ENCODE data around the gene RWDD4. TPM values are rescaled to one million over a fixed set of nuclear protein-coding genes. Genes with fewer than 3 reads are reported as not detected.
"Not testable (repeated sequence)": the region's sequence is repeated elsewhere in the genome, so short reads cannot be mapped to it uniquely, and the experiment has no call there.

The RWDD4 gene
- total RNA-seq, 4 donors from 2014 or later: 4.1 to 16.9 (median 11.6) TPM

GRCh38 chr4:183633476-183634400 is 25.2 kb downstream of the RWDD4 start:
- Histone ChIP-seq H3K9me3 (no peaks in the 10 kb centered on the region), H3K27ac (no peak overlapping the region), H3K4me3 (no peak overlapping the region), H3K4me1 (peaks cover 0 to 9% (median 2%) of the 10 kb centered on the region in 4 donors), H3K27me3 (no peaks in the 10 kb centered on the region), H3K36me3 (no peaks in the 10 kb centered on the region)
- WGBS, 2 donors (ENCODE audit: low coverage in 1 of 2): 69 to 78% methylated on average over 6 to 11 of the region's 11 CpGs
- TF ChIP-seq CTCF (IDR thresholded peaks at IDR 0.05): no peak
- TF ChIP-seq POLR2A (IDR thresholded peaks at IDR 0.05): no peak
- no peak for TF ChIP-seq POLR2AphosphoS5 (IDR thresholded peaks at IDR 0.05)
- TF ChIP-seq EP300 (IDR thresholded peaks at IDR 0.05; ENCODE audit: low read depth): no peak
- intact Hi-C loops (cut with DNase I; ENCODE audit: low total_unique reads): no loop called here
- no peak for DNase-seq
- in situ Hi-C loops (cut with MboI; ENCODE audit: low pct_ligation_motif_present in 1 of 4, low pct_unique_long_range_greater_than_20kb in 1 of 4, low sequenced_read_pairs in 3 of 4): no loop called here

GRCh38 chr4:183632689-183633088 is 26.3 kb downstream of the RWDD4 start:
- intact Hi-C loops (cut with DNase I; ENCODE audit: low total_unique reads): no loop called here
- H3K36me3 ChIP-seq: no peaks in the 10 kb centered on the region
- no peaks in the 10 kb centered on the region for H3K27me3 ChIP-seq
- in situ Hi-C loops (cut with MboI; ENCODE audit: low pct_ligation_motif_present in 1 of 4, low pct_unique_long_range_greater_than_20kb in 1 of 4, low sequenced_read_pairs in 3 of 4): no loop called here
- H3K27ac ChIP-seq: no peak overlapping the region
- H3K9me3 ChIP-seq: no peaks in the 10 kb centered on the region
- TF ChIP-seq POLR2AphosphoS5 (IDR thresholded peaks at IDR 0.05) (no peak), POLR2A (IDR thresholded peaks at IDR 0.05) (no peak), CTCF (IDR thresholded peaks at IDR 0.05) (no peak), EP300 (IDR thresholded peaks at IDR 0.05; ENCODE audit: low read depth) (no peak)
- no peak for DNase-seq
- WGBS, 2 donors (ENCODE audit: low coverage in 1 of 2): 88% methylated on average over 4 to 12 of the region's 12 CpGs
- H3K4me1 ChIP-seq: peaks cover 0 to 9% (median 2%) of the 10 kb centered on the region in 4 donors
- no peak overlapping the region for H3K4me3 ChIP-seq

- Histone ChIP-seq H3K4me3 (no peak overlapping the region), H3K27me3 (no peaks in the 10 kb centered on the region), H3K36me3 (no peaks in the 10 kb centered on the region), H3K27ac (no peak overlapping the region), H3K4me1 (peaks cover 0 to 3% (median 0%) of the 10 kb centered on the region in 4 donors), H3K9me3 (no peaks in the 10 kb centered on the region)
- TF ChIP-seq POLR2A (IDR thresholded peaks at IDR 0.05) (no peak), EP300 (IDR thresholded peaks at IDR 0.05; ENCODE audit: low read depth) (no peak), CTCF (IDR thresholded peaks at IDR 0.05) (no peak), POLR2AphosphoS5 (IDR thresholded peaks at IDR 0.05) (no peak)
- WGBS, 2 donors (ENCODE audit: low coverage in 1 of 2): 84 to 85% methylated on average over 10 to 11 of the region's 11 CpGs
- intact Hi-C loops (cut with DNase I; ENCODE audit: low total_unique reads) (no loop called here), in situ Hi-C loops (cut with MboI; ENCODE audit: low pct_ligation_motif_present in 1 of 4, low pct_unique_long_range_greater_than_20kb in 1 of 4, low sequenced_read_pairs in 3 of 4) (no loop called here)
- DNase-seq: no peak
These were observed 27.3 kb downstream of the RWDD4 start for GRCh38 chr4:183631577-183632198.

- Histone ChIP-seq H3K9me3 (no peaks in the 10 kb centered on the region), H3K4me3 (no peak overlapping the region), H3K36me3 (no peaks in the 10 kb centered on the region), H3K4me1 (no peaks in the 10 kb centered on the region), H3K27ac (no peak overlapping the region), H3K27me3 (no peaks in the 10 kb centered on the region)
- in situ Hi-C loops (cut with MboI; ENCODE audit: low pct_ligation_motif_present in 1 of 4, low pct_unique_long_range_greater_than_20kb in 1 of 4, low sequenced_read_pairs in 3 of 4) (no loop called here), intact Hi-C loops (cut with DNase I; ENCODE audit: low total_unique reads) (no loop called here)
- DNase-seq: no peak
- WGBS, 2 donors (ENCODE audit: low coverage in 1 of 2): 43 to 94% methylated on average over 2 to 12 of the region's 12 CpGs
- no peak for TF ChIP-seq POLR2A (IDR thresholded peaks at IDR 0.05)
- no peak for TF ChIP-seq POLR2AphosphoS5 (IDR thresholded peaks at IDR 0.05)
- TF ChIP-seq CTCF (IDR thresholded peaks at IDR 0.05): no peak
- no peak for TF ChIP-seq EP300 (IDR thresholded peaks at IDR 0.05; ENCODE audit: low read depth)
These were observed 30.9 kb downstream of the RWDD4 start for GRCh38 chr4:183627979-183628588.

- H3K36me3 ChIP-seq; H3K27ac ChIP-seq; H3K27me3 ChIP-seq; H3K4me3 ChIP-seq; in situ Hi-C loops (cut with MboI; ENCODE audit: low pct_ligation_motif_present in 1 of 4, low pct_unique_long_range_greater_than_20kb in 1 of 4, low sequenced_read_pairs in 3 of 4); DNase-seq; intact Hi-C loops (cut with DNase I; ENCODE audit: low total_unique reads); H3K9me3 ChIP-seq; H3K4me1 ChIP-seq: not testable (repeated sequence)
- WGBS, 2 donors (ENCODE audit: low coverage in 1 of 2): 87 to 97% methylated on average over 4 to 5 of the region's 5 CpGs
These were observed 31.7 kb downstream of the RWDD4 start for GRCh38 chr4:183627286-183627685.
